ENCODE measurements around the gene INTS11.

GRCh38 chr1:1324084-1324523, 356 bp downstream of the INTS11 start:
- TF ChIP-seq EZH2 (IDR thresholded peaks at IDR 0.05) (no peak), POLR2AphosphoS5 (IDR thresholded peaks at IDR 0.05; ENCODE audit: borderline replicate concordance, low read depth, low read length) (no peak), FOXP2 (optimal IDR thresholded peaks at IDR 0.05; ENCODE audit: control extremely low read depth, extremely low read length, insufficient read depth) (no peak)

Measured in SK-N-MC (cell line).